K562 (cell line): ENCODE measurements around the gene CDKN1B. TPM values are rescaled to one million over a fixed set of nuclear protein-coding genes. Genes with fewer than 3 reads are reported as not detected.

Experiments
- ATAC-seq: fragments of 200-7000 bp; cut with Tn5 transposase; 3 replicates; pipeline ENCODE4 v1.9.1; 2020; ENCODE audit warnings: moderate library complexity
- BruUV-seq: library from RNA; stranded (reverse); fragments of 400-500 nt; replicated peaks from 2 replicates; lab custom pipeline; 2021; lab: Mats Ljungman, UMichigan
- CTCF ChIA-PET: fragments of 300-600 bp; formaldehyde crosslinking; extraction: SDS; loops from one replicate; lab custom pipeline; 2021; ENCODE audit warnings: low intra/inter-chr PET ratio; lab: Yijun Ruan, JAX
- POLR2A ChIA-PET: fragments of 300-600, 350-650 bp; sonication (Branson Sonifier 250); formaldehyde crosslinking; extraction: SDS; loops from one replicate; lab custom pipeline; 2021; ENCODE audit warnings: antibody characterized with exemption, inconsistent platforms; lab: Yijun Ruan, JAX
- DNase-seq, 4 experiments: peaks; one replicate each; pipeline versions ENCODE4 v3.0.0 to v3.0.0-alpha.2; 2011 to 2018; ENCODE audit warnings: low spot score in 3 of 4, mixed read lengths in 3 of 4; ENCODE audit errors: extremely low read depth in 1 of 4
- FAIRE-seq: peaks from 2 replicates; lab custom pipeline; 2011; peaks lifted over from hg19 to GRCh38; lab: Jason Lieb, UNC
- H2AFZ ChIP-seq: 2 replicates; pipeline ENCODE4 v1.6.0; 2011; ENCODE audit warnings: low read depth, low read length, control low read depth, inconsistent platforms
- H3K27ac ChIP-seq: fragments of 200-600 bp; 3 replicates; pipeline ENCODE4 v1.8.0; 2011; ENCODE audit warnings: low read depth, mild to moderate bottlenecking, control low read depth, inconsistent platforms, low read length, moderate library complexity, mixed read lengths; ENCODE audit errors: extremely low read depth
- H3K27me3 ChIP-seq, 2 experiments: fragments of 300-600 bp in 1 of 2; 2 replicates in 1 of 2; 3 replicates in 1 of 2; pipeline versions ENCODE4 v1.6.0 to v1.8.0; 2011; ENCODE audit warnings: inconsistent platforms in 2 of 2, low read length in 2 of 2, mild to moderate bottlenecking in 1 of 2, mixed read lengths in 1 of 2, moderate library complexity in 1 of 2; ENCODE audit not compliant: control insufficient read depth in 2 of 2, insufficient read depth in 2 of 2
- H3K36me3 ChIP-seq: fragments of 300-600 bp; 3 replicates; pipeline ENCODE4 v1.8.0; 2011; ENCODE audit warnings: mild to moderate bottlenecking, low read length, inconsistent platforms; ENCODE audit not compliant: control insufficient read depth, insufficient read depth
- H3K4me1 ChIP-seq, 2 experiments: fragments of 200-600 bp in 1 of 2; replicated peaks in 1 of 2; 2 replicates in 1 of 2; 3 replicates in 1 of 2; pipeline versions ENCODE4 v1.5.1 to v1.8.0; 2011; ENCODE audit warnings: inconsistent platforms in 2 of 2, low read length in 2 of 2, mild to moderate bottlenecking in 1 of 2, mixed read lengths in 1 of 2, moderate library complexity in 1 of 2; ENCODE audit not compliant: control insufficient read depth in 2 of 2, insufficient read depth in 2 of 2
- H3K4me2 ChIP-seq: 2 replicates; pipeline ENCODE4 v1.6.1; 2011; ENCODE audit warnings: low read length, control low read depth, inconsistent platforms, mixed read lengths; ENCODE audit not compliant: insufficient read depth
- H3K4me3 ChIP-seq: fragments of 200-600 bp; sonication (generic), shearing (Covaris generic); 2 replicates; pipeline ENCODE4 v1.5.1; 2016; ENCODE audit warnings: control low read depth, inconsistent platforms
- H3K79me2 ChIP-seq: fragments of 200-600 bp; 3 replicates; pipeline ENCODE4 v1.8.0; 2011; ENCODE audit warnings: low read length, inconsistent platforms; ENCODE audit not compliant: control insufficient read depth, insufficient read depth
- H3K9ac ChIP-seq, 2 experiments: 2 replicates each; pipeline versions ENCODE4 v1.6.0 to v1.6.1; 2011; ENCODE audit warnings: low read depth in 2 of 2, low read length in 2 of 2, control low read depth in 1 of 2, inconsistent platforms in 1 of 2, mild to moderate bottlenecking in 1 of 2, mixed read lengths in 1 of 2; ENCODE audit not compliant: insufficient read depth in 1 of 2
- H3K9me1 ChIP-seq: one replicate; pipeline ENCODE4 v1.6.0; 2011; ENCODE audit warnings: inconsistent platforms, mild to moderate bottlenecking, low read length, moderate library complexity; ENCODE audit not compliant: control insufficient read depth, insufficient read depth
- H3K9me3 ChIP-seq: replicated peaks from 2 replicates; pipeline ENCODE4 v1.5.1; 2011; ENCODE audit warnings: low read depth, low read length, inconsistent platforms; ENCODE audit not compliant: control insufficient read depth, insufficient read depth
- H4K20me1 ChIP-seq: replicated peaks from 2 replicates; pipeline ENCODE4 v1.6.1; 2011; ENCODE audit warnings: low read length, inconsistent platforms, mixed read lengths; ENCODE audit not compliant: control insufficient read depth, insufficient read depth
- ASH1L ChIP-seq: fragments of 450-650 bp; IDR thresholded peaks from 2 replicates; pipeline ENCODE4 v1.6.1; 2018; ENCODE audit warnings: borderline replicate concordance, mild to moderate bottlenecking, low read depth; ENCODE audit not compliant: partially characterized antibody
- CBFA2T3 ChIP-seq: fragments of 450-650 bp; IDR thresholded peaks from 2 replicates; pipeline ENCODE4 v1.6.1; 2017
- PYGO2 ChIP-seq: fragments of 450-650 bp; IDR thresholded peaks from 2 replicates; pipeline ENCODE4 v1.6.1; 2016; ENCODE audit warnings: mild to moderate bottlenecking, missing genetic modification characterization, moderate library complexity, missing compliant biosample characterization
- SREBF2 ChIP-seq: sonication (generic); formaldehyde crosslinking; IDR thresholded peaks from 2 replicates; pipeline ENCODE4 v1.4.0; 2020; ENCODE audit warnings: mild to moderate bottlenecking, missing genetic modification reagents
- SRSF3 ChIP-seq: fragments of 200-400 bp; formaldehyde crosslinking; IDR thresholded peaks from 2 replicates; pipeline ENCODE4 v1.6.1; 2016; ENCODE audit warnings: mild to moderate bottlenecking, low read length, moderate library complexity; ENCODE audit not compliant: insufficient read depth
- WGBS: fragments of 100-300 bp; shearing (Covaris generic); methylation state at CpG from one replicate; pipeline ENCODE4 v1.1.6; 2016; ENCODE audit warnings: low coverage, mixed read lengths; ENCODE audit not compliant: insufficient coverage; ENCODE audit errors: missing lambda C conversion rate; 5-methylcytosine and 5-hydroxymethylcytosine counted together
- in situ Hi-C: fragments of 300-500 bp; cut with MboI; formaldehyde crosslinking; loops from 4 replicates; pipeline ENCODE4 v1.15.0; 2018; ENCODE audit warnings: inconsistent platforms, mixed read lengths
- intact Hi-C: fragments of 100-400 bp; cut with micrococcal nuclease; formaldehyde crosslinking; loops from 2 replicates; pipeline ENCODE4 v1.14.2; 2022
- polyA plus RNA-seq, 8 experiments: library from polyadenylated mRNA; depleted of rRNA in 4 of 8; stranded (reverse) in 5 of 8; unstranded in 3 of 8; fragments of >200 nt; fragmentation: Nextera tagmentation in 2 of 8; fragmentation: Illumina TruSeq in 1 of 8; extraction: Ambion mirVana in 2 of 8; extraction: Trizol in 1 of 8; gene quantifications; 2 replicates each; pipeline versions ENCODE4 v1.2.1 to v1.2.3, GENCODE V29; 2011 to 2014; ENCODE audit warnings: inconsistent platforms in 1 of 8, missing spikeins in 1 of 8
- total RNA-seq, 7 experiments: library from RNA; depleted of rRNA in 6 of 7; stranded (reverse); fragments of >200 nt in 6 of 7; fragmentation: Illumina TruSeq in 2 of 7; extraction: Trizol in 2 of 7; gene quantifications; 2 replicates each; pipeline versions ENCODE4 v1.2.1 to v1.2.3, GENCODE V29; 2011 to 2021; ENCODE audit warnings: low replicate concordance in 1 of 7

CDKN1B gene
- total and polyA plus RNA-seq, 9 of the 15 experiments (the other 6 are each of a cell fraction or from before 2014, with no cell fraction given) = 2.6 to 35.2 (median 15.5) TPM

GRCh38 chr12:12681061-12681765 is 36.0 kb upstream of the CDKN1B start:
- FAIRE-seq = no peak
- 12% methylated on average over 5 of the region's 5 CpGs for WGBS
- no TSS peak for BruUV-seq
- H3K27ac ChIP-seq = no peak overlapping the region
- no peaks in the 10 kb centered on the region; a peak in 2 of 5 replicates for H3K4me1 ChIP-seq
- POLR2A ChIA-PET = interaction anchor here (0.5 kb wide), 1 partner anchor 125 kb away, joined by 6 read pairs; no protein-coding TSS in a partner anchor
- no peak for DNase-seq
- H3K79me2 ChIP-seq = no peaks in the 10 kb centered on the region
- no peaks in the 10 kb centered on the region for H3K36me3 ChIP-seq
- H2AFZ ChIP-seq = no peak overlapping the region
- no peaks in the 10 kb centered on the region for H3K9me1 ChIP-seq
- ATAC-seq = no peak
- H3K9me3 ChIP-seq = no peaks in the 10 kb centered on the region
- no peaks in the 10 kb centered on the region for H3K27me3 ChIP-seq
- intact Hi-C loops = no loop called here
- TF ChIP-seq CBFA2T3 (0 out of 2 replicates have a peak, but pooled peaks have one; percentile 17), PYGO2 (no peak), ASH1L (no peak)
- TF ChIP-seq, all 486 proteins: peak for 1
- Histone ChIP-seq H4K20me1 (no peaks in the 10 kb centered on the region), H3K4me2 (no peak overlapping the region), H3K9ac (no peak overlapping the region; a peak in 1 of 4 replicates), H3K4me3 (no peak overlapping the region)
- in situ Hi-C loops = no loop called here
- CTCF ChIA-PET = no interaction called here

GRCh38 chr12:12682284-12682683 is 34.9 kb upstream of the CDKN1B start:
- DNase-seq (no peak), FAIRE-seq (no peak), ATAC-seq (no peak)
- Histone ChIP-seq H3K4me1 (no peaks in the 10 kb centered on the region; a peak in 1 of 5 replicates), H3K9me3 (no peaks in the 10 kb centered on the region), H3K27ac (no peak overlapping the region), H4K20me1 (no peaks in the 10 kb centered on the region), H3K36me3 (no peaks in the 10 kb centered on the region), H3K9ac (no peak overlapping the region), H3K9me1 (no peaks in the 10 kb centered on the region), H2AFZ (no peak overlapping the region), H3K79me2 (no peaks in the 10 kb centered on the region)
- POLR2A ChIA-PET = no interaction called here
- CTCF ChIA-PET = no interaction called here
- intact Hi-C loops = no loop called here
- in situ Hi-C loops = no loop called here
- TF ChIP-seq SRSF3 (no peak), SREBF2 (CRISPR knock-in tag) (no peak)
- TF ChIP-seq, all 486 proteins: peak for 0
- no peaks in the 10 kb centered on the region for H3K27me3 ChIP-seq
- H3K4me2 ChIP-seq = no peak overlapping the region
- no TSS peak for BruUV-seq
- H3K4me3 ChIP-seq = no peak overlapping the region
